AG09309 (cell line): ENCODE data around the gene ZNF222.

ENCODE experiments used
- DNase-seq: peaks from one replicate; pipeline ENCODE4 v3.0.0-alpha.2; 2010; ENCODE audit warnings: low read depth
- H3K4me3 ChIP-seq: 2 replicates; pipeline ENCODE4 v1.5.1; 2011; ENCODE audit warnings: mild to moderate bottlenecking, low read depth, low read length, moderate library complexity; ENCODE audit not compliant: control insufficient read depth
- TF ChIP-seq, protein P1 (sequence below): IDR thresholded peaks from 2 replicates; pipeline ENCODE4 v1.5.1; 2011; ENCODE audit warnings: mild to moderate bottlenecking, low read depth, low read length, inconsistent platforms; ENCODE audit not compliant: insufficient read depth, control insufficient read depth; ENCODE audit errors: missing control alignments

The ZNF222 gene

DNA sequence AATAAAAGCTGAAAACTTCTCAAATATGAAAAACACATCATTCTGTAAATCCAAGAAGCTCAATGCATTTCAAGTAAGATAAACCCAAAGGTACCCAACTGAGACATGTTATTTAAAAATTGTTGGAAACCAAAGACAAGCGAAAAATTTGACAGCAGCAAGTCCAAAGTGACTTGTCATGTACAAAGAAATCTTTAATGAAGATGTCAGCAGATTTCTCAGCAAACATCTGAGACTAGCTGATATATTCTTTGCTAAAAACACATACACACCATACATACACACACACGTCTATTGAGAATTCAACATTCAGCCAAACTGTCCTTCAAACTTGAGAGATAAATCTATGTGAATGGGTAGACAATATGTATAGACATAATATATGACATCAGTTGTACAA, 5.7 kb upstream of the ZNF222 start:
- no peak overlapping the region for H3K4me3 ChIP-seq
- DNase-seq, result no peak
- TF ChIP-seq, protein P1, sequence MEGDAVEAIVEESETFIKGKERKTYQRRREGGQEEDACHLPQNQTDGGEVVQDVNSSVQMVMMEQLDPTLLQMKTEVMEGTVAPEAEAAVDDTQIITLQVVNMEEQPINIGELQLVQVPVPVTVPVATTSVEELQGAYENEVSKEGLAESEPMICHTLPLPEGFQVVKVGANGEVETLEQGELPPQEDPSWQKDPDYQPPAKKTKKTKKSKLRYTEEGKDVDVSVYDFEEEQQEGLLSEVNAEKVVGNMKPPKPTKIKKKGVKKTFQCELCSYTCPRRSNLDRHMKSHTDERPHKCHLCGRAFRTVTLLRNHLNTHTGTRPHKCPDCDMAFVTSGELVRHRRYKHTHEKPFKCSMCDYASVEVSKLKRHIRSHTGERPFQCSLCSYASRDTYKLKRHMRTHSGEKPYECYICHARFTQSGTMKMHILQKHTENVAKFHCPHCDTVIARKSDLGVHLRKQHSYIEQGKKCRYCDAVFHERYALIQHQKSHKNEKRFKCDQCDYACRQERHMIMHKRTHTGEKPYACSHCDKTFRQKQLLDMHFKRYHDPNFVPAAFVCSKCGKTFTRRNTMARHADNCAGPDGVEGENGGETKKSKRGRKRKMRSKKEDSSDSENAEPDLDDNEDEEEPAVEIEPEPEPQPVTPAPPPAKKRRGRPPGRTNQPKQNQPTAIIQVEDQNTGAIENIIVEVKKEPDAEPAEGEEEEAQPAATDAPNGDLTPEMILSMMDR, result no peak

DNA sequence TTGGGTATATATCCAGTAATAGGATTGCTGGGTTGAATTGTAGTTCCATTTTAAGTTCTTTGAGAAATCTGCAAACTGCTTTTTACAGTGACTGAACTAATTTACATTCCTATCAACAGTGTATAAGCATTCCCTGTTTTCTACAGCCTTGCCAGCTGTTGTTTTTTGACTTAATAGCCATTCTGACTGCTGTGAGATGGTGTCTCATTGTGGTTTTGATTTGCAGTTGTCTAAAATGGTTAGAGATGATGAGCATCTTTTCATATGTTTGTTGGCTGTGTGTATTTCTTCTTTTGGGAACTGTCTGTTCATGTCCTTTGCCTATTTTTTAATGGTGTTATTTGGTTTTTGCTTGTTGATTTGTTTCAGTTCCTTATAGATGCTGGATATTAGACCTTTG, 4.0 kb upstream of the ZNF222 start:
- TF ChIP-seq, protein P1, result no peak
- DNase-seq, result no peak

DNA sequence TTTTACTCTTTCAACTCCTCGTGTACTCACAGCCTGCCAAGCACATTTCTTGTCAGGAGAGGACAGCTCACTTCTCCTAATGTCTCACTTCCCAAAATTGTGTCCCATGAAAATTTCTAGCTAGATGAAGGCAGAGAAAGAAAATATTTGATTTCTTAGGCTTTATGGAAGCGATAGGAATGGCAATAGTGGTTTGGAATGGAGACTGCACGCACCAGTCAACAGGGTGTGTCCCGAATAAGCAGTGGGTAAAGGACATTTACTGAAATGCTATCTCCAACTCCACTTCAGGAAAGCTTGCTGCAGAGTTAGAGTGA, 321 bp upstream of the ZNF222 start:
- no peak for DNase-seq
- peak overlapping the region; percentile 95 for H3K4me3 ChIP-seq
- TF ChIP-seq, protein P1, result no peak

More for the DNA sequence above, 4.0 kb upstream of the ZNF222 start:
- no peak overlapping the region for H3K4me3 ChIP-seq

DNA sequence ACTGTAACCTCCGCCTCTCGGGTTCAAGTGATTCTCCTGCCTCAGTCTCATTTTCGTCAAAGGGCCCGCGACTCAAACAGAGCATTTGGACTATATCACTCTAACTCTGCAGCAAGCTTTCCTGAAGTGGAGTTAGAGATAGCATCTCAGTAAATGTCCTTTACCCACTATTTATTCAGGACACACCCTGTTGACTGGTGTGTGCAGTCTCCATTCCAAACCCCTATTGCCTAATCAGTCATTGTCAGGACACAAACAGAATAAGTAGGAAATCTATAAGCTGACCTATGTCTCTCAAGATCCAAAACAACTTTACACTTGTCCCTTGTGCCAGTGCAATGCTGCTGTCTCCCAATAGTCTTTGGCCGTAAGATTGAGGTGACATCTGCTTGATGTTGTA, 1.4 kb downstream of the ZNF222 start:
- TF ChIP-seq, protein P1, result no peak
- no peak for DNase-seq

DNA sequence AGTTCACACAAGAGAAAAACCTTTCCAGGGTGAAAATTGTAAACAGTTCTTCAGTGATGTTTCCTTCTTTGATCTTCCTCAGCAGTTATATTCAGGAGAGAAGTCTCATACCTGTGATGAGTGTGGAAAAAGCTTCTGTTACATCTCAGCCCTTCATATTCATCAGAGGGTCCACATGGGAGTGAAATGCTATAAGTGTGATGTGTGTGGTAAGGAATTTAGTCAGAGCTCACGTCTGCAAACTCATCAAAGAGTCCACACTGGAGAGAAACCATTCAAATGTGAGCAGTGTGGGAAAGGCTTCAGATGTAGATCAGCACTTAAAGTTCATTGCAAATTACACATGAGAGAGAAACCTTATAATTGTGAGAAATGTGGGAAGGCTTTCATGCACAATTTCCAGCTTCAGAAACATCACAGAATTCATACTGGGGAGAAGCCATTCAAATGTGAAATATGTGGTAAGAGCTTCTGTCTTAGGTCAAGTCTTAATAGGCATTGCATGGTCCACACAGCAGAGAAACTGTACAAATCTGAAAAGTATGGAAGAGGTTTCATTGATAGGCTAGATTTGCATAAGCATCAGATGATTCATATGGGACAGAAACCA, 6.9 kb downstream of the ZNF222 start:
- TF ChIP-seq, protein P1, result no peak
- no peak overlapping the region for H3K4me3 ChIP-seq
- no peak for DNase-seq

More for the DNA sequence above, 1.4 kb downstream of the ZNF222 start:
- H3K4me3 ChIP-seq, result no peak overlapping the region

DNA sequence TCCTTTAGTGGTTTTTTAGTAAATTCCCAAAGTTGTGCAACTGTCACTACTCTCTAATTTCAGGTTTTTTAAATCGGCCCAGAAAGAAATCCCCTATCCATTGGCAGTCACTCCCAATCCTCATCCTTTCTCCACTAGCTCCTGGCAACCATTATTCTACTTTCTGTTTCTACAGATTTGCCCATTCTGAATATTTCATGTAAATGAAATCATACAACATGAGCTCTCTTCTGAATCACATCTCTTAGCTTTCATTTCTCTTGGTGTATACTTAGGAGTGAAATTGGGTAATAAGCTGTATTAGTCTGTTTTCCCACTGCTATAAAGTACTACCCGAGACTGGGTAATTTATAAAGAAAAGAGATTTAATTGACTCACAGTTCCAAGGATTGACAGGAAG, 17.0 kb downstream of the ZNF222 start:
- no peak for DNase-seq
- TF ChIP-seq, protein P1, result no peak
- H3K4me3 ChIP-seq, result no peak overlapping the region
